ENCODE results near the gene KRT1. TPM values are rescaled to one million over a fixed set of nuclear protein-coding genes. Genes with fewer than 3 reads are reported as not detected.

Gene KRT1
- total and polyA plus RNA-seq, 10 of the 15 experiments (the other 5 are each of a cell fraction or from before 2014, with no cell fraction given): not detected

- RAD21 ChIA-PET (ENCODE audit: unreplicated experiment): no interaction called here
- Histone ChIP-seq H3K9ac (ENCODE audit: control insufficient read depth, insufficient read depth, low read length) (no peak overlapping the region), H3K79me2 (ENCODE audit: control insufficient read depth, insufficient read depth, low read length) (no peaks in the 10 kb centered on the region), H3K36me3 (ENCODE audit: control insufficient read depth in 2 of 2, insufficient read depth in 2 of 2, low read length in 1 of 2) (no peaks in the 10 kb centered on the region), H3K27ac (ENCODE audit: control insufficient read depth, insufficient read depth) (no peak overlapping the region), H3K4me3 (no peak overlapping the region), H3K4me2 (ENCODE audit: control insufficient read depth, insufficient read depth) (no peak overlapping the region), H3K9me3 (replicated peaks; ENCODE audit: control insufficient read depth, insufficient read depth, low read length) (no peaks in the 10 kb centered on the region), H3K4me1 (ENCODE audit: control insufficient read depth, insufficient read depth, low read length) (no peaks in the 10 kb centered on the region), H3K27me3 (replicated peaks in 1 of 2; ENCODE audit: control insufficient read depth in 2 of 2, insufficient read depth in 2 of 2, low read length in 1 of 2) (peaks cover 1 to 4% of the 10 kb centered on the region in 2 experiments; a peak in 2 of 4 replicates), H4K20me1 (ENCODE audit: control insufficient read depth, insufficient read depth) (no peaks in the 10 kb centered on the region), H2AFZ (ENCODE audit: control insufficient read depth, low read depth, low read length) (no peak overlapping the region)
- FAIRE-seq: no peak
- POLR2A ChIA-PET: no interaction called here
- CTCF ChIA-PET: no interaction called here
- intact Hi-C loops (cut with micrococcal nuclease; ENCODE audit: unreplicated experiment) (no loop called here), in situ Hi-C loops (cut with MboI) (no loop called here)
- SMC1A ChIA-PET (ENCODE audit: uncharacterized antibody, unreplicated experiment): no interaction called here
- no TSS peak for BruUV-seq (replicated peaks)
- TF ChIP-seq HDGF (IDR thresholded peaks at IDR 0.05): no peak
- no peak for TF ChIP-seq ZNF622 (IDR thresholded peaks at IDR 0.05)
- TF ChIP-seq EGR1 (IDR thresholded peaks at IDR 0.05; ENCODE audit: borderline replicate concordance in 1 of 2, low read depth in 2 of 2, low read length in 2 of 2): no peak
- no peak for TF ChIP-seq PML (IDR thresholded peaks at IDR 0.05; ENCODE audit: low read length)
- no peak for TF ChIP-seq MTA3 (IDR thresholded peaks at IDR 0.05; ENCODE audit: borderline replicate concordance, low read length)
- no peak for TF ChIP-seq RELB (IDR thresholded peaks at IDR 0.05; ENCODE audit: low read depth)
- TF ChIP-seq CREB1 (IDR thresholded peaks at IDR 0.05; ENCODE audit: low read depth): no peak
- TF ChIP-seq ZNF207 (IDR thresholded peaks at IDR 0.05; ENCODE audit: borderline replicate concordance): no peak
- TF ChIP-seq NR2C2 (IDR thresholded peaks at IDR 0.05; ENCODE audit: borderline replicate concordance, control insufficient read depth, insufficient read length, low read depth): no peak
- no peak for TF ChIP-seq RB1 (IDR thresholded peaks at IDR 0.05; ENCODE audit: borderline replicate concordance)
- TF ChIP-seq BMI1 (IDR thresholded peaks at IDR 0.05; ENCODE audit: borderline replicate concordance): no peak
- no peak for TF ChIP-seq TBL1XR1 (IDR thresholded peaks at IDR 0.05; ENCODE audit: low read depth, low read length)
- TF ChIP-seq MYB (IDR thresholded peaks at IDR 0.05; ENCODE audit: borderline replicate concordance, low read depth, low read length): no peak
- TF ChIP-seq HDAC6 (IDR thresholded peaks at IDR 0.05; ENCODE audit: unreplicated experiment): no peak
- TF ChIP-seq FOXM1 (IDR thresholded peaks at IDR 0.05; ENCODE audit: low read depth, low read length): no peak
- TF ChIP-seq JUNB (IDR thresholded peaks at IDR 0.05): no peak
- TF ChIP-seq SKIL (IDR thresholded peaks at IDR 0.05; ENCODE audit: low read depth, poor library complexity, severe bottlenecking): no peak
- TF ChIP-seq KDM1A (IDR thresholded peaks at IDR 0.05; ENCODE audit: borderline replicate concordance): no peak
- no peak for TF ChIP-seq SMARCA5 (IDR thresholded peaks at IDR 0.05)
- DNase-seq (ENCODE audit: low read depth, low spot score): no peak
- 29% methylated on average over 4 of the region's 4 CpGs for WGBS (ENCODE audit: insufficient coverage, insufficient replicate concordance, low lambda C conversion rate, missing lambda C conversion rate)
- ATAC-seq: no peak
Observed at GRCh38 chr12:52659951-52660350, 20.3 kb downstream of the KRT1 start.

All from GM12878 (cell line).